Measurements from ENCODE around the gene TASOR.
"Not testable (repeated sequence)": the region's sequence is repeated elsewhere in the genome, so short reads cannot be mapped to it uniquely, and the experiment has no call there.

TASOR gene

GRCh38 chr3:56683122-56683817, at the start of gene TASOR:
Gene TASOR, minus strand, starts transcription at chr3:56683265. Its CDS starts 259 bp downstream, at chr3:56683006.
- peak; percentile 64 for DNase-seq (ENCODE audit: low read depth)

- DNase-seq (ENCODE audit: low read depth) = no peak
Observed at GRCh38 chr3:56732109-56732508, 49.0 kb upstream of the TASOR start.

- peak; percentile 17 for DNase-seq (ENCODE audit: low read depth)
Observed at GRCh38 chr3:56725175-56725574, 42.1 kb upstream of the TASOR start.

- DNase-seq (ENCODE audit: low read depth) = no peak
Observed at GRCh38 chr3:56724676-56725075, 41.6 kb upstream of the TASOR start.

GRCh38 chr3:56720849-56721248, 37.8 kb upstream of the TASOR start:
- DNase-seq (ENCODE audit: low read depth) = no peak

- not testable (repeated sequence) for DNase-seq (ENCODE audit: low read depth)
Observed at GRCh38 chr3:56718809-56719208, 35.7 kb upstream of the TASOR start.

- DNase-seq (ENCODE audit: low read depth) = no peak
Observed at GRCh38 chr3:56711344-56711743, 28.3 kb upstream of the TASOR start.

- not testable (repeated sequence) for DNase-seq (ENCODE audit: low read depth)
Observed at GRCh38 chr3:56707412-56707811, 24.3 kb upstream of the TASOR start.

GRCh38 chr3:56706629-56707028, 23.6 kb upstream of the TASOR start:
- DNase-seq (ENCODE audit: low read depth) = no peak

- DNase-seq (ENCODE audit: low read depth) = no peak
Observed at GRCh38 chr3:56704706-56705105, 21.6 kb upstream of the TASOR start.

GRCh38 chr3:56702490-56703315, 19.6 kb upstream of the TASOR start:
- peak; percentile 61 for DNase-seq (ENCODE audit: low read depth)

- DNase-seq (ENCODE audit: low read depth) = no peak
Observed at GRCh38 chr3:56700151-56700550, 17.1 kb upstream of the TASOR start.

- DNase-seq (ENCODE audit: low read depth) = no peak
Observed at GRCh38 chr3:56694867-56695683, 12.0 kb upstream of the TASOR start.

GRCh38 chr3:56693750-56694149, 10.7 kb upstream of the TASOR start:
- DNase-seq (ENCODE audit: low read depth) = no peak

GRCh38 chr3:56692520-56693433, 9.7 kb upstream of the TASOR start:
- DNase-seq (ENCODE audit: low read depth) = not testable (repeated sequence)

GRCh38 chr3:56692001-56692365, 8.9 kb upstream of the TASOR start:
- DNase-seq (ENCODE audit: low read depth) = not testable (repeated sequence)

GRCh38 chr3:56691165-56692000, 8.3 kb upstream of the TASOR start:
- no peak for DNase-seq (ENCODE audit: low read depth)

- DNase-seq (ENCODE audit: low read depth) = no peak
Observed at GRCh38 chr3:56689303-56689702, 6.2 kb upstream of the TASOR start.

GRCh38 chr3:56688191-56688590, 5.1 kb upstream of the TASOR start:
- DNase-seq (ENCODE audit: low read depth) = no peak

GRCh38 chr3:56684029-56684428, 964 bp upstream of the TASOR start:
- no peak for DNase-seq (ENCODE audit: low read depth)
